ENCODE results near the gene SFXN1. TPM values are rescaled to one million over a fixed set of nuclear protein-coding genes. Genes with fewer than 3 reads are reported as not detected.

SFXN1 gene
- total RNA-seq, 1 donor from 2014 or later: 84.3 TPM

- H3K36me3 Mint-ChIP-seq: peaks cover 3% of the 10 kb centered on the region
- no peak for DNase-seq (ENCODE audit: extremely low spot score, unreplicated experiment)
- TF ChIP-seq CTCF (conservative IDR thresholded peaks at IDR 0.05): no peak
- H3K9me3 Mint-ChIP-seq: no peaks in the 10 kb centered on the region
- H3K4me3 Mint-ChIP-seq: no peak overlapping the region
- no peaks in the 10 kb centered on the region for H3K4me1 Mint-ChIP-seq (ENCODE audit: unreplicated experiment)
- peaks cover 13% of the 10 kb centered on the region for H3K27me3 Mint-ChIP-seq
- no peak overlapping the region for H3K27ac Mint-ChIP-seq
Measured at GRCh38 chr5:175456105-175456742, 22.1 kb upstream of the SFXN1 start.

GRCh38 chr5:175457466-175457865, 20.9 kb upstream of the SFXN1 start:
- Mint-ChIP-seq H3K4me3 (no peak overlapping the region), H3K27me3 (peaks cover 9% of the 10 kb centered on the region), H3K36me3 (peaks cover 3% of the 10 kb centered on the region), H3K27ac (no peak overlapping the region), H3K9me3 (no peaks in the 10 kb centered on the region), H3K4me1 (ENCODE audit: unreplicated experiment) (no peaks in the 10 kb centered on the region)
- TF ChIP-seq CTCF (conservative IDR thresholded peaks at IDR 0.05): no peak
- DNase-seq (ENCODE audit: extremely low spot score, unreplicated experiment): no peak

GRCh38 chr5:175460126-175460525, 18.2 kb upstream of the SFXN1 start:
- Mint-ChIP-seq H3K36me3 (no peaks in the 10 kb centered on the region), H3K27me3 (peaks cover 7% of the 10 kb centered on the region), H3K4me3 (no peak overlapping the region), H3K9me3 (no peaks in the 10 kb centered on the region), H3K4me1 (ENCODE audit: unreplicated experiment) (peaks cover 5% of the 10 kb centered on the region), H3K27ac (no peak overlapping the region)
- peak; percentile 69 for TF ChIP-seq CTCF (conservative IDR thresholded peaks at IDR 0.05)
- DNase-seq (ENCODE audit: extremely low spot score, unreplicated experiment): no peak

DNA sequence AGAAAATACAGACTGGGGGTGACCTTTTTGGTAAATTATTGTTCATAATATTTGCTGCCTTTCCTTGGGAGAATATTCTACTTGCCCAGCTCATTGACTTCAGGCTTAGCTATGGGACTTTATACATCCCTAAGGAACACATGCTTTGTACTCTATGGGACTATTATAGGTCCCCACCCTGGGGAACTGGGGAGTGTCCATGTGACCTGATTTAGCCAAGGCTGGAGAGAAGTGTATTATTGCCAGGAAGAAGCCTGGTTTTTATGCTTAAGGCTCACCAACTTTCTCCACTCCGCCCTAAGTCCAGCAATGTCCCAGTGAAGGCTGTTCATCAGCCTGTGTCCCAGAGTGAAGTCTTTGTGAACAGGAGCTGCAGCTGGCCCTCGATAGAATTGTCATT, 17.8 kb upstream of the SFXN1 start:
- H3K4me3 Mint-ChIP-seq: no peak overlapping the region
- no peaks in the 10 kb centered on the region for H3K9me3 Mint-ChIP-seq
- H3K27ac Mint-ChIP-seq: no peak overlapping the region
- TF ChIP-seq CTCF (conservative IDR thresholded peaks at IDR 0.05): no peak
- H3K27me3 Mint-ChIP-seq: peaks cover 7% of the 10 kb centered on the region
- no peak for DNase-seq (ENCODE audit: extremely low spot score, unreplicated experiment)
- no peaks in the 10 kb centered on the region for H3K36me3 Mint-ChIP-seq
- peaks cover 5% of the 10 kb centered on the region for H3K4me1 Mint-ChIP-seq (ENCODE audit: unreplicated experiment)

GRCh38 chr5:175461370-175461769, 17.0 kb upstream of the SFXN1 start:
- no peak for TF ChIP-seq CTCF (conservative IDR thresholded peaks at IDR 0.05)
- no peaks in the 10 kb centered on the region for H3K36me3 Mint-ChIP-seq
- H3K27ac Mint-ChIP-seq: no peak overlapping the region
- no peak for DNase-seq (ENCODE audit: extremely low spot score, unreplicated experiment)
- H3K27me3 Mint-ChIP-seq: peaks cover 7% of the 10 kb centered on the region
- H3K4me1 Mint-ChIP-seq (ENCODE audit: unreplicated experiment): peaks cover 5% of the 10 kb centered on the region
- H3K9me3 Mint-ChIP-seq: no peaks in the 10 kb centered on the region
- no peak overlapping the region for H3K4me3 Mint-ChIP-seq

DNA sequence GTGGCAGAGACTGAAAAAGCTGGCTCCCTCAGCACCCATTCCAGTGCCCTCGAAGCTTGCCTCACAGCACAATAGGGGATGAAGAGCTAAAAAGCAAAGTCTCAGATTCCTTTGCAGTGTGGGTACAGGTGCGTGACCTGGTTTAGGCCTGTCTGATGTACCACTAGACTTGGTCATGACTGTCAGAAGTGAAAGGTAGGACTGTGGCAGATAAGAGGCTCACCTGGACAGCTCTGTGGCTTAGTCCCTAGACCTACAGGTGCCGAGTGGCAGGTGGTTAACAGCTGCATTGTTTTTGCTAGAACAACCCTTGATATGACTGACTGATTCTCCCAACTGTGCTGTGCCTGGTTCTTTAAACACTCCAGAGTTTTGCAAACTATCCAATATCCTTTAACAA, 14.7 kb upstream of the SFXN1 start:
- Mint-ChIP-seq H3K9me3 (no peaks in the 10 kb centered on the region), H3K4me1 (ENCODE audit: unreplicated experiment) (peaks cover 12% of the 10 kb centered on the region), H3K36me3 (no peaks in the 10 kb centered on the region), H3K27me3 (peaks cover 17% of the 10 kb centered on the region), H3K27ac (no peak overlapping the region), H3K4me3 (no peak overlapping the region)
- no peak for DNase-seq (ENCODE audit: extremely low spot score, unreplicated experiment)
- TF ChIP-seq CTCF (conservative IDR thresholded peaks at IDR 0.05): no peak

Measured in type B pancreatic cell (in vitro differentiated cells).